ENCODE measurements around the gene SND1.

The SND1 gene

DNA sequence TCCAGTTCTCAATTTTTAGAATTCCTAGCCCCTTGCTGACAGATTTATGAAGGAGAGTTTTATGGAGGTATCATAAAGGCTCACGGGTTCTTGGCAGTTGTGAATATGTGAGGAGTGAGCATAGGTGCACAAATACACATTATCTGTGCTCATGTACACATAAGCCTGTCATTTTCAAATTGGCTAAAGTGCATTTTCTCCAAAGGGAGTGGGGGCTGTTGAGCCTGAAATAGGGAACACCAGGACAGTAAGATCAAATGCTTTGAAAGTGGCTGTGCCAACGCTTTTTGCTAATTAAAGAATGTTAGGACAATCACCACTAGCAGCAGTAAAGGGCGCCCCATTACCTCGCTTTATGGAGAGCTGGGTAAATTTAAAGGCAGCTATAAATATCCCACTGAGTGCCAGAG lies 387.6 kb downstream of the SND1 start:
- Histone ChIP-seq H3K27ac (ENCODE audit: low read depth, low read length) (no peak overlapping the region), H3K27me3 (ENCODE audit: control insufficient read depth in 1 of 2, insufficient read depth in 2 of 2, low read length in 2 of 2) (no peaks in the 10 kb centered on the region), H3K36me3 (ENCODE audit: insufficient read depth, low read length) (no peaks in the 10 kb centered on the region), H3K4me1 (ENCODE audit: insufficient read depth, low read length) (peaks cover 8% of the 10 kb centered on the region), H3K9me3 (ENCODE audit: low read length) (no peaks in the 10 kb centered on the region), H3K4me3 (ENCODE audit: low read depth in 1 of 2, low read length in 2 of 2) (no peak overlapping the region), H3K9ac (ENCODE audit: low read length) (no peak overlapping the region)

- H3K9me3 ChIP-seq (ENCODE audit: low read length): no peaks in the 10 kb centered on the region
- H3K4me1 ChIP-seq (ENCODE audit: insufficient read depth, low read length): peaks cover 8% of the 10 kb centered on the region
- H3K4me3 ChIP-seq (ENCODE audit: low read depth in 1 of 2, low read length in 2 of 2): no peak overlapping the region
- H3K36me3 ChIP-seq (ENCODE audit: insufficient read depth, low read length): no peaks in the 10 kb centered on the region
- no peak overlapping the region for H3K27ac ChIP-seq (ENCODE audit: low read depth, low read length)
- H3K27me3 ChIP-seq (ENCODE audit: control insufficient read depth in 1 of 2, insufficient read depth in 2 of 2, low read length in 2 of 2): no peaks in the 10 kb centered on the region
- no peak overlapping the region for H3K9ac ChIP-seq (ENCODE audit: low read length)
Measured at GRCh38 chr7:128040205-128040604, 388.2 kb downstream of the SND1 start.

DNA sequence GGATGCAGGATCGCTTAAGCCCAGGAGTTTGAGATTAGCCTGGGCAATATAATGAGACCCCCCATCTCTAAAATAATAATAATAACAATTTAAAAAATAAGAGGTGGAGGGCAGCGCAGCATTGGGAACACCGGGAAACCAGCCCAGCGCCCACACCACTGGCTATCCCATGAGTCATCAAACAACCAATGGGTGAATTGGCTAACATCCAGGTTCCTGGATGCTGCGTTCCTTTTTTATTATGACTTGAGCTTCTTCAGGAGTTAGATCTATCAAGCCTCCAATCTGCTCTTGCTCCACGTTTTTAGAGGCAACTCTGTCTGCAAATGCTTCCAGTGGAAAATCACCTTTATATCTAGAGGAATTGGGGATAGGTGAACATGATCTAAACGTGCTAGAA lies 389.2 kb downstream of the SND1 start:
- no peak overlapping the region for H3K27ac ChIP-seq (ENCODE audit: low read depth, low read length)
- H3K4me1 ChIP-seq (ENCODE audit: insufficient read depth, low read length): peaks cover 8% of the 10 kb centered on the region
- H3K9ac ChIP-seq (ENCODE audit: low read length): no peak overlapping the region
- no peak overlapping the region for H3K4me3 ChIP-seq (ENCODE audit: low read depth in 1 of 2, low read length in 2 of 2)
- H3K36me3 ChIP-seq (ENCODE audit: insufficient read depth, low read length): no peaks in the 10 kb centered on the region
- no peaks in the 10 kb centered on the region for H3K27me3 ChIP-seq (ENCODE audit: control insufficient read depth in 1 of 2, insufficient read depth in 2 of 2, low read length in 2 of 2)
- H3K9me3 ChIP-seq (ENCODE audit: low read length): no peaks in the 10 kb centered on the region

DNA sequence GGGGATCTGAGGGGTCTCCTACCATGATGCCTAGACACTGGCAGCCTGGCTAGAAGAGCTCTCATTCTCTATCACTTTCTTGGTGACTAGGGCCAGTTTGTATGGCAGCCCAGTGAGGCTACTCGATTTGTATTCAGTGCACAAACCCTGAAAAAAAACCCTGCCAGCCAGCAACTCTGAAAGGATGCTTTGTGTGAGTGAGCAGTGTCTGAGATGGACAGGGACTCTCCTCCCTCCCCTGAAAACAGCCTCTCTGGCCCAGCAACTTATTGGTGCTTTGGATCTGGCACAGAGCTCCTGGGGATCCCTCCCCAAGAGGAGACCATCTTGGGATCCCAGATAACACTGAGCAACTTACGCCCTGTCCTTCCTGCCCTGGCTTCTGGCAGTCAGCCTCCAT lies 390.0 kb downstream of the SND1 start:
- Histone ChIP-seq H3K27ac (ENCODE audit: low read depth, low read length) (no peak overlapping the region), H3K4me1 (ENCODE audit: insufficient read depth, low read length) (peaks cover 8% of the 10 kb centered on the region), H3K9me3 (ENCODE audit: low read length) (no peaks in the 10 kb centered on the region), H3K36me3 (ENCODE audit: insufficient read depth, low read length) (no peaks in the 10 kb centered on the region), H3K9ac (ENCODE audit: low read length) (no peak overlapping the region), H3K4me3 (ENCODE audit: low read depth in 1 of 2, low read length in 2 of 2) (no peak overlapping the region), H3K27me3 (ENCODE audit: control insufficient read depth in 1 of 2, insufficient read depth in 2 of 2, low read length in 2 of 2) (no peaks in the 10 kb centered on the region)

DNA sequence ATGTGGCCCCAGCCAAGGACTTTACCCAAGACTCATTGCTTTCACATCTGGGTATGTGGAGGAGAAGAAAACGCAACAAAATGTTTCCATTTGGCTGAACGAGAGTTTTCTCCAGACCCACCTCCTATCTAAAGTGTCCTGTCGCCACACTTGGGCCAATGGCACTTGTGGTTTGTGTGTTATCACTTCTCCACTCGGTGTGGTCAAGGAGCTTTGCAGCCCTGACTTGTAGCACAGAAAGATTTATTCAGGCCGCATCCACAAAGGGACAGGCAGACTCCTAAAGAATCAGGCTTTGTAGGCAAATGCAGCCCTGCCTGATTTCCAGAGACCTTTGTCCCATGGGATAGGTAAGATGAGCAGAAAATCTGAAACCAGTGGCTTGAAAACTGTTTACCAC lies 392.1 kb downstream of the SND1 start:
- H3K4me3 ChIP-seq (ENCODE audit: low read depth in 1 of 2, low read length in 2 of 2): no peak overlapping the region
- H3K36me3 ChIP-seq (ENCODE audit: insufficient read depth, low read length): no peaks in the 10 kb centered on the region
- H3K4me1 ChIP-seq (ENCODE audit: insufficient read depth, low read length): peaks cover 8% of the 10 kb centered on the region
- H3K27me3 ChIP-seq (ENCODE audit: control insufficient read depth in 1 of 2, insufficient read depth in 2 of 2, low read length in 2 of 2): no peaks in the 10 kb centered on the region
- H3K9me3 ChIP-seq (ENCODE audit: low read length): no peaks in the 10 kb centered on the region
- no peak overlapping the region for H3K9ac ChIP-seq (ENCODE audit: low read length)
- H3K27ac ChIP-seq (ENCODE audit: low read depth, low read length): no peak overlapping the region

DNA sequence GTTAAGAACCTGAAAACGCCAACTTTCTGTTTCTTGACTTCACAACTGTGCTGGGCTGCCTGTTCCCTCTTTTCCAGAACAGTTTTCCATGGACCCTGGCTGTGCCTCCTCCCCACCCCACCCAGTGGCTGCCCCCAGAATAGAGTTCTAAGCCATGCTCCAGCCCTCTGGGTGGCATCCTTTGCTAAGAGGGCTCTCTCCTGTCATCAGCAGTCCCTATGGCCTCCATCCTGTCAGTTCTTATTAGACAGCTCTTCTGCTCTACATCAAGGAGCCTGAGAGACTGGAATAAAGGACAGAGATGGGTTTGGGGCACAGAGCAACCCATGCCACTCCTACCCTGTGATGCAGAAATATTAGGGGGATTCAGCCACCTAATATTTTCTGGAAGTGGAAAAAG lies 393.2 kb downstream of the SND1 start:
- no peak overlapping the region for H3K27ac ChIP-seq (ENCODE audit: low read depth, low read length)
- no peaks in the 10 kb centered on the region for H3K9me3 ChIP-seq (ENCODE audit: low read length)
- H3K9ac ChIP-seq (ENCODE audit: low read length): no peak overlapping the region
- H3K27me3 ChIP-seq (ENCODE audit: control insufficient read depth in 1 of 2, insufficient read depth in 2 of 2, low read length in 2 of 2): no peaks in the 10 kb centered on the region
- no peaks in the 10 kb centered on the region for H3K36me3 ChIP-seq (ENCODE audit: insufficient read depth, low read length)
- no peak overlapping the region for H3K4me3 ChIP-seq (ENCODE audit: low read depth in 1 of 2, low read length in 2 of 2)
- H3K4me1 ChIP-seq (ENCODE audit: insufficient read depth, low read length): peaks cover 8% of the 10 kb centered on the region

GRCh38 chr7:128045766-128046165 lies 393.8 kb downstream of the SND1 start:
- no peak overlapping the region for H3K27ac ChIP-seq (ENCODE audit: low read depth, low read length)
- no peaks in the 10 kb centered on the region for H3K9me3 ChIP-seq (ENCODE audit: low read length)
- H3K4me3 ChIP-seq (ENCODE audit: low read depth in 1 of 2, low read length in 2 of 2): no peak overlapping the region
- peaks cover 8% of the 10 kb centered on the region for H3K4me1 ChIP-seq (ENCODE audit: insufficient read depth, low read length)
- no peak overlapping the region for H3K9ac ChIP-seq (ENCODE audit: low read length)
- H3K27me3 ChIP-seq (ENCODE audit: control insufficient read depth in 1 of 2, insufficient read depth in 2 of 2, low read length in 2 of 2): no peaks in the 10 kb centered on the region
- H3K36me3 ChIP-seq (ENCODE audit: insufficient read depth, low read length): no peaks in the 10 kb centered on the region

DNA sequence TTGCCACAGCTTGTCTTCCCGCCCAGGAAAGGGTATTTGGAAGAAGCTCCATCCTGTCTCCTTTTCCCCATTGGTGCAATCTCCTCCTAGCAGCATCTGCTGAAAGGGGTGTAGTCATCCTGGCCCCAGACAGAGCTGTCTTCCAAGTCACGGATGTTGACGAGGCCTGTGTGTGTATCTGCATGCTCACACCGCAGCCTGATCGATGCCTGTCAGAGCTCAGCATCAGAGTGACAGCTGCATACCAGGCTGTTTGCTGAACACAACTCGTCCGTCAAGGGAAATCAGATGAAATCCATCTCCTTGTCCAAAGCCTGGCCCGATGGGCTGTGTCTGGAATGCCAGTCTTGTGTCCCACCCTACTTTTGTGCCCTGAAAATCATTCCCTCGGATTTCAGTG lies 400.4 kb downstream of the SND1 start:
- no peak overlapping the region for H3K9ac ChIP-seq (ENCODE audit: low read length)
- no peaks in the 10 kb centered on the region for H3K4me1 ChIP-seq (ENCODE audit: insufficient read depth, low read length)
- H3K27ac ChIP-seq (ENCODE audit: low read depth, low read length): no peak overlapping the region
- H3K9me3 ChIP-seq (ENCODE audit: low read length): no peaks in the 10 kb centered on the region
- no peaks in the 10 kb centered on the region for H3K27me3 ChIP-seq (ENCODE audit: control insufficient read depth in 1 of 2, insufficient read depth in 2 of 2, low read length in 2 of 2)
- H3K4me3 ChIP-seq (ENCODE audit: low read depth in 1 of 2, low read length in 2 of 2): no peak overlapping the region
- H3K36me3 ChIP-seq (ENCODE audit: insufficient read depth, low read length): no peaks in the 10 kb centered on the region

GRCh38 chr7:128053023-128053422 lies 401.0 kb downstream of the SND1 start:
- H3K4me3 ChIP-seq (ENCODE audit: low read depth in 1 of 2, low read length in 2 of 2): no peak overlapping the region
- no peaks in the 10 kb centered on the region for H3K9me3 ChIP-seq (ENCODE audit: low read length)
- no peaks in the 10 kb centered on the region for H3K36me3 ChIP-seq (ENCODE audit: insufficient read depth, low read length)
- no peaks in the 10 kb centered on the region for H3K27me3 ChIP-seq (ENCODE audit: control insufficient read depth in 1 of 2, insufficient read depth in 2 of 2, low read length in 2 of 2)
- no peak overlapping the region for H3K27ac ChIP-seq (ENCODE audit: low read depth, low read length)
- H3K4me1 ChIP-seq (ENCODE audit: insufficient read depth, low read length): no peaks in the 10 kb centered on the region
- H3K9ac ChIP-seq (ENCODE audit: low read length): no peak overlapping the region

DNA sequence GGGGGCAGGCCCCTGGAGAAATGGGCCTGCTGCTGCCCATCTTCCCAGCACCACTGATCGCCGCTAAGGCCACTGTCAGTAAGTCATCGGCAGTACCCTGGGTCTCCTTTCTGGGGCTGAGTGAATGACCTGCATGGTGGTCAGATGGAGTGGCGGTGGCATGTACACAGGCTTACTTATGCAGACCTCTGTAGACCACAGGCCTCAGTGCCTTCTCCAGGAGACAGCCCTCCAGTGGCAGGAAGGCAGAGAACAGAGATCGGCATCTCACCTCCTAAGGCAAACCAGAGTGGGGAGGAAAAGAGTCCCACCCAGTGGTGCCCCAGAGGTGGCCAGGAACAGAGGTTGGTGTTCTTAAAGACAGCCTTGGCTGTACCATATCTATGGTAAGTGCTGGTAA lies 402.0 kb downstream of the SND1 start:
- no peaks in the 10 kb centered on the region for H3K4me1 ChIP-seq (ENCODE audit: insufficient read depth, low read length)
- H3K36me3 ChIP-seq (ENCODE audit: insufficient read depth, low read length): no peaks in the 10 kb centered on the region
- H3K9me3 ChIP-seq (ENCODE audit: low read length): no peaks in the 10 kb centered on the region
- H3K27ac ChIP-seq (ENCODE audit: low read depth, low read length): no peak overlapping the region
- H3K9ac ChIP-seq (ENCODE audit: low read length): no peak overlapping the region
- no peaks in the 10 kb centered on the region for H3K27me3 ChIP-seq (ENCODE audit: control insufficient read depth in 1 of 2, insufficient read depth in 2 of 2, low read length in 2 of 2)
- H3K4me3 ChIP-seq (ENCODE audit: low read depth in 1 of 2, low read length in 2 of 2): no peak overlapping the region

DNA sequence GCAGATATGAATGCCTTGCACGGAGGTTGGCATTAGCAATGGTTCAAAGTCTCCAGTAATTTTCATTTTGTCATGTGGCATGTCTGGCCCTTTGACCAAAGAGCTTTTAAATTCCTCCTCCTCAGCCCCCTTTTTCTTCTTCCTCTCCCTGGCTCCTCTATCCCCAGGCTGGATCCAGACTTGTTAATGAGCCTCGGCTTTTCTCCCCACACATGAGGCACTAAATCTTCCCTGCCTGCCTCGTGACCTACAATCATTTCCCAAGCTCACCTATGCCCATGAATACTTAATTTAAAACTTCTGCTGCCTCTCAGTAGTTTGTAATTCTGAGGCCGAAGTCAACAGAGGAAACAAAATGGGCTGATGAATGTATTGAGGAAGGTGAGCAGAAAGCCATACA lies 402.5 kb downstream of the SND1 start:
- Histone ChIP-seq H3K4me3 (ENCODE audit: low read depth in 1 of 2, low read length in 2 of 2) (no peak overlapping the region), H3K27me3 (ENCODE audit: control insufficient read depth in 1 of 2, insufficient read depth in 2 of 2, low read length in 2 of 2) (no peaks in the 10 kb centered on the region), H3K9ac (ENCODE audit: low read length) (no peak overlapping the region), H3K9me3 (ENCODE audit: low read length) (no peaks in the 10 kb centered on the region), H3K36me3 (ENCODE audit: insufficient read depth, low read length) (no peaks in the 10 kb centered on the region), H3K4me1 (ENCODE audit: insufficient read depth, low read length) (no peaks in the 10 kb centered on the region), H3K27ac (ENCODE audit: low read depth, low read length) (no peak overlapping the region)

- Histone ChIP-seq H3K27me3 (ENCODE audit: control insufficient read depth in 1 of 2, insufficient read depth in 2 of 2, low read length in 2 of 2) (no peaks in the 10 kb centered on the region), H3K9me3 (ENCODE audit: low read length) (no peaks in the 10 kb centered on the region), H3K36me3 (ENCODE audit: insufficient read depth, low read length) (no peaks in the 10 kb centered on the region), H3K9ac (ENCODE audit: low read length) (no peak overlapping the region), H3K27ac (ENCODE audit: low read depth, low read length) (no peak overlapping the region), H3K4me3 (ENCODE audit: low read depth in 1 of 2, low read length in 2 of 2) (no peak overlapping the region), H3K4me1 (ENCODE audit: insufficient read depth, low read length) (no peaks in the 10 kb centered on the region)
Measured at GRCh38 chr7:128055637-128056036, 403.6 kb downstream of the SND1 start.

All from muscle layer of colon (tissue), 2 donors.